Activated CD8-positive, alpha-beta memory T cell treated with anti-CD3 and anti-CD28 coated beads, Interleukin-2, amount 50 U/mL, for 4 hours (primary cell): Measurements from ENCODE around the gene DDOST.
A peak's percentile ranks its signal among the peaks of the same experiment; 100 is the strongest.

ENCODE experiments used
- DNase-seq: peaks from one replicate; pipeline ENCODE4 v3.0.0-alpha.2; 2020

Gene DDOST

DNA sequence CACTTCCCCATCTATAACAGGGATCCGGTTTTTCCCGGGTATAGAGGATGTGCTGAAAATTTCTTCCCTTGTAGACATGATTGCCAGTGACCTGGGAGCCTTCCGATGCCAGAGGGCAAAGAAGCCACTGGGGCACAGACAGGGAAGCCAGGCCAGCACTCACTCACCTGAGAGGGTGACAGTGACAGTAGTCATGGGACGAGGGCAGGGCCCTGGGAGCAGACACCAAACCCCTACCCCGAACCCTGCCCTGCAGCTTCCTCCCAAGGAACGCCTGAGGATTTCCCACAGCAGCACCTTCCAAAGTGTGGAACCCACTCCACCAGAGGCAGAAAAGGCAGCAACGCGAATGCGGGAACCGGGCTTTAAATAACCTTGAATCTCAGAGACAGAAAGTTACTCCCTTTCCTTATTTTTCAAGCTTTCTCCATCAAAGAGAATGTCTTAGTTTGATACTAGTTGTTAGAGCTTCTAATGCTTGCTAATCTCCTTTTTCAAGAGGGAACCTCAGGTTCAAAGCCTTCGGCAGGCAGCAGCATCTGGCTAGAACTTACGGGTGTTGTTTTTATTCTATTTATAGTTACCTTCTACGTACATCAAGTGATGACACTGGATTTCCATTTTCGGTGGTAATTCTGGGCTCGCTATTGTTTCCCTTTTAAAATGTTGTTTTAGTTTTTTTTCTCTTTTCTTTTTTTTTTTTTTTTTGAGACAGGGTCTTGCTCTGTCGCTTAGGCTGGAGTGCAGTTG lies 2.8 kb downstream of the DDOST start:
- DNase-seq = no peak

DNA sequence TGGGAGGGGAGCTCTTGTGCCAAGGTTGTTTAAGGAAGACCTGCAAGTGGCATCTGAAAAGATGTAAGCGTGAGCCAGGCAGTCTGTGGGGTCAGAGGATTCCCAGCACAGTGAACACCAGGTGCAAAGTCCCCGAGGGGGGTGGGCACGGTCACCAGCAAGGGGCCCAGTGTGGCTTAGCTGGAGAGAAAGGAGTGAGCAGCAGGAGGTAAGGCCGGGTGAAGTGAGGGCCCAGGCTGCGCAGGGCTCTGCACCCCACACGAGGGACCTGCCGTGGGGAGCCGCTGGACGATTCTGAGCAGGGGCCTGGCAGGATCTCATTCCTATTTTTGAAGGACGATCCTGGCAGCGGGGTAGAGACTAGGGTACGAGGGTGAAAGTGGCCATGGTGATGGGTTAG lies 4.1 kb downstream of the DDOST start:
- no peak for DNase-seq

DNA sequence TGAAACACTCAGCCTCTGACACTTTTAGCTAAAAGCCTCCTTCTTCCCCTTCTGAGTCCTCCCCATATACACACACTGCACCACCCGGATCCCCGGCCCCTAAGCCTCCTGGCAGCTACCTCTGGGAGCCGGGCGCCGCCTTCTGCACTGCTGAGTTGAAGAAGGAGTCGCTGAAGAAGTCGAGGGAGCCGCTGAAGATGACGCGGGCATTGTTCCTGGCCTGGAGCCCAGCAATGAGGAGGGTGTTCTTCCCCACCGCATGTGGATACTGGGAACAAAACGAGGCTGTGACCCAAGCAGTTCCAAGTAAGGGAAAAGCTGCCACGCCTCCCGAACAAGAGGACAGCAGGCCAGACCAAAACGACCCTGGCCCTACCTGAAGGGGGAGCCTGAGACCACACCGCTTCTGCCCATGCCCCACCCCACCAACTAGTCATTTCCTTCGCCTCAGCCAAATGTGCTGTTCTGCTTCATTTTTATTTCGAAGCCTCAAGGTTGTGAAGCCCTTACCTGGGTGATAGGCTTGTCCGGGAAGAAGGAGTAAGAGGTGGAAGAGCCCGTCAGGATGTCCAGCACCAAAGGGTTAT lies 7.0 kb downstream of the DDOST start:
- no peak for DNase-seq

DNA sequence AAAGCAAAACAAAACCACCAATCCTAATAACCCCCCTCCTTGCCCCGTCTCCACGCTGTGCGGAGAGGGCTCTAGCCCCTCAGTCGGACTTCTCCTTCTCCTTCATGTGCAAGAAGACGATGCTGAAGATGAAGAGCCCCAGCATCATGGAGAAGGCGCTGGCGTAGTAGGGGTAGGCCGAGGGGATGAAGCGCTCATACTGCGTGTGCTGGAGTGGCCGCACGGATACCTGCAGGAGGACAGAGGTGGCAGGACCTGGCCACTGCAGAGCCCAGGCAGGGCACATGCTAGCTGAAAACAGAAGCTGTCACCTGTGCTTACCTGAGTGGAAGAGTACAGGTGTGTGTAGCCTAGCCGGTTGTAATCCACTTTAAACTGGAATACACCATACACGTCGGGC lies 8.9 kb downstream of the DDOST start:
- DNase-seq = no peak

DNA sequence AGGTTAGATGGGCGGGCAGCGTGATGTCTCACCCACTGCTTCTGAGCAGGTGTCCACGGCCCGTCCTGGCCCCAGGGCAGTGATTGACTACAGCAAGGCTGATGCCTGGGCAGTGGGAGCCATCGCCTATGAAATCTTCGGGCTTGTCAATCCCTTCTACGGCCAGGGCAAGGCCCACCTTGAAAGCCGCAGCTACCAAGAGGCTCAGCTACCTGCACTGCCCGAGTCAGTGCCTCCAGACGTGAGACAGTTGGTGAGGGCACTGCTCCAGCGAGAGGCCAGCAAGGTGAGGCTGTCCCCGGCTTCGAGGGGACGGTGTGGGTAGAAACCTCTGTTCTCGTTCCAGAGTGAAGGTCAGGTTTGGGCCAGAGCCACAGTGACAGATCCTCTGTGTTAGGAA lies 12.2 kb downstream of the DDOST start:
- no peak for DNase-seq

DNA sequence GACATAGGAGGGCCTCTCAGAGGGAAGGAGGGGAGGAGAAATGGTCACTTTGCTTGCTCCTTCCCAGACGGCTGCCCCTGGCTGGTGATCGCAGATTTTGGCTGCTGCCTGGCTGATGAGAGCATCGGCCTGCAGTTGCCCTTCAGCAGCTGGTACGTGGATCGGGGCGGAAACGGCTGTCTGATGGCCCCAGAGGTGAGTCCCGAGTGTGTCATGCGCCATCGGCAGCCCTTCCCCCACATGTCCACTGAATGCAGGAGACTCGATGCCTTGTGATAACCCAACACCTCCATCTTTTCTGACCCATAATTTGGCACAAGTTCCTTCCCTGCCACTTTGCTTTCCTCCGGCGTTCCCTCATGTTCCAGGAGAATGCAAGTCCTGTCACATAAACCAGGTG lies 12.7 kb downstream of the DDOST start:
- no peak for DNase-seq

DNA sequence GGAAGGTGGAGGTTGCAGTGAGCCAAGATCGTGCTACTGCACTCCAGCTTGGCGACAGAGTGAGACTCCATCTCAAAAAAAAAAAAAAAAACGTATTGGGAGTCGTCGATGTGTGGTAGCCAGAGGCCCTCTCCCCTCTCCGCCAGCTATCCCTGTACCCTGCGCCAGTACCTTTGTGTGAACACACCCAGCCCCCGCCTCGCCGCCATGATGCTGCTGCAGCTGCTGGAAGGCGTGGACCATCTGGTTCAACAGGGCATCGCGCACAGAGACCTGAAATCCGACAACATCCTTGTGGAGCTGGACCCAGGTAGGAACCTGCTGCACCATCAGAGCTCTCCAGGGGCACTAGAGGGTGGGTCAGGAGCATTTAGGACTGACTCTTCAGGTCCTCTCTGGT lies 15.8 kb downstream of the DDOST start:
- no peak for DNase-seq

DNA sequence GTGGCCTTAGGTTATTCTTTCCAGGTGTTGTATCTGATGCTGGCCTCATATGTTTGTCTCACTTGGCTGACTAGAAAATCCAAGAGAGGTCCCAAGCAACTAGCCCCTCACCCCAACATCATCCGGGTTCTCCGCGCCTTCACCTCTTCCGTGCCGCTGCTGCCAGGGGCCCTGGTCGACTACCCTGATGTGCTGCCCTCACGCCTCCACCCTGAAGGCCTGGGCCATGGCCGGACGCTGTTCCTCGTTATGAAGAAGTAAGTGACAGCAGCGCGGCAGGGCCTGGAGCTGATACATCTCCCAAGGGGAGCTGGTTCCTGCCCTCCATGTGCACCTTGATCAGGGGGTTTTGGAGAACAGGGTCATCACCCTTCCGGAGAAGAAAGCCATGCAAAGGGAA lies 16.8 kb downstream of the DDOST start:
- DNase-seq = no peak

DNA sequence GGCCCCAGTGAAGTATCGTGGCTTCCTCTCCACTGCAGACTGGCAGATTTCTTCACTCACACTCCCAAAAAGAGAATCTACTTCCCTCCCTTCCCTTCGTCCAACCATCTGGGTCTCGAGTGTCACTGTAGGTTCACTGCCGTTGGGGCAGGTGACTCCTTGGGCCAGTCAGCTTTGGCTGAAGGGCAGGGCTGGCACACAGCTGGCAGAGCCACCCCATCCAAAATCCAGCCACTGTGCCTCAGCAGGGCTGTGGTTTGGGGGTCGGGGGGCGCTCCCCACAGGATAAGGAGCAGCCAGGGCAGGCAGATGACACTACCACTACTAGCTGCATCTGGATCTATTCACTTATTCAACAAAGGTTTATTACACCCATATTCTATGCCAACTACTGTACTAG lies 18.1 kb downstream of the DDOST start:
- DNase-seq = no peak

DNA sequence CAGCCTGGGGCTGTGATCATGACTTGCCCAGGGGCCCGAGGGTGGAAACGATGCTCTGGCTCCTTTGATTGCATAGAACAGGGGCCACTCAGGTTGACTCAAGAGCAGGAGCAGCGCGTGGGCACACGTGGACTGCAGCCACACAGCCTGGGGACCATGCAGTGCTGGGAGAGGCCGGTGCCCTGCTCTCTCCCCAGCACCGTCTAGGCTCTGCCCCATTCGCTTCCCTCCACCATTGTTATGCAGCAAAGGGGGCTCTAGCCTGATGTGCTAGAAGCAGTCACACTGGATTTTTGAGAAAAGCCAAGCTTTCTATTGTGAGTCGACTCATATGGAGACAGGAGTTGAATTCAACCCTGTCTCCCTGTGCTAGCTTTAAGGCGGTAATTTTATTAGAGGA lies 19.2 kb downstream of the DDOST start:
- no peak for DNase-seq

DNA sequence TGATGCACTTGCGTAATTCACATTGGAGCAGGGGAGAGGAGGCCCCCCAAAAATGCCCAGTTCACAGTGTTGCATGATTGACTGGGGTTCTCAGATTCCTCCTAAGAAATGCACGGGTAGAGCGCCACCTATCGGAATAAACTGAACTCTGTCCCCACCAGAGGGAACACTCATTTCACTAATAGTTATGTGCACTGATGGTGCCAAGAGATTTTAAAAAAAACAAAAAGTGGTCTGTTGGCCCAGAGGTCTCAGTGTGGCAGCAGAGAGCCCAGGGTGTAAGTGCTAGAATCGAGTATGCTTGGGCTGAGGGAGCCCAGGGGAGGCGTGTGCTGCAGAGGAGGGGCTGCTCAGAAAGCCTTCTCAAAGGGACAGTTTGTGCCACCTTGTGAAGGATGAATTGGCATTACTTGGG lies 21.0 kb downstream of the DDOST start:
- peak; percentile 51 for DNase-seq

DNA sequence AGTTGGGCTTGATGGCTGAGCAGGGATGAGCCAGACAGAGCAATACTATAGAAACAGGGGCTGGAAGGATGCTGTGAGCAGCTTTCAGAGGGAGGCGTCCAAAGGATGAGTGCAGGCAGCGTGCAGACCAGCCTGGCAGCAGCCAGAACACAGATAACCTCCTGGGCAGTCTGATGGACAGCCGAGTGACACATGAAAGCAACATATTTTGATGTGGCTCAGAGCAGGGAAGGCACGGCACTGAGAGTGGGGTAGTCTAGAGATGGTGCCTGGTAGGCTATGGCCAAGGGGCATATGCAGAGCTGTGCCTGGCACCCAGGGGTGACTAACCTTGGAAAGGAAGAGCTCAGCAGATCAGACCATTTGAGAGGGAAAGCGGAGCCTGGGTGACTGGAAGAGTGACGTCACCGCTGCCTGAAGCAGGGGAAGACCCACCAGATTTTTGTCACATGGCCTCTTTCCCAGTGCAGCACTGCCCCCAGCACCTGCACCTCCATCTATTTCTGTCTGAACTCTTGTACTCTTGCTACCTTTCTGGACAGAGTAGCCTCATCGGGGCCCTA lies 24.3 kb downstream of the DDOST start:
- no peak for DNase-seq

DNA sequence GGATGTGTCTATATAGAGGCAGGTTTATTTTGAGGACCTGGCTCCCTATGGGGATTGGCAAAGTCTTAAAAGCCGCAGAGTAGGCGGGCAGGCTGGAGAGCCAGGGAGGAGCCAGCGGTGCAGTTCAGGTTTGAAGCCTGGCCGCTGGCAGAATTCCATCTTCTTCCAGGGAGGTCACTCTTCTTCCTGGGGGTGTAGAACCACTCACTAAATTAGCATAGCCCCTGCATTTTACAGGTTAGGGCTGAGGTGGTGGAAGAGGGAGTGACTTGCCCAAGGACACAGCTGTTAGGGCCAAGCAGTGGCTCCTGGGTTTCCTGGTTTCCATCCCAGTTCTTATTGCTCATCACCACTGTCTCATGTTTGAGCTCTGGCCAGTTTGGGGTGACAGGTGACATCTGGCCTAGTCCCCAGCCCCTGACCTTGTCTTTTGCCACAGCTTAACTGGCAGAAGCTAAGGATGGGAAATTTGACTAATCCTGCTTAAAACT lies 26.5 kb downstream of the DDOST start:
- DNase-seq = no peak

DNA sequence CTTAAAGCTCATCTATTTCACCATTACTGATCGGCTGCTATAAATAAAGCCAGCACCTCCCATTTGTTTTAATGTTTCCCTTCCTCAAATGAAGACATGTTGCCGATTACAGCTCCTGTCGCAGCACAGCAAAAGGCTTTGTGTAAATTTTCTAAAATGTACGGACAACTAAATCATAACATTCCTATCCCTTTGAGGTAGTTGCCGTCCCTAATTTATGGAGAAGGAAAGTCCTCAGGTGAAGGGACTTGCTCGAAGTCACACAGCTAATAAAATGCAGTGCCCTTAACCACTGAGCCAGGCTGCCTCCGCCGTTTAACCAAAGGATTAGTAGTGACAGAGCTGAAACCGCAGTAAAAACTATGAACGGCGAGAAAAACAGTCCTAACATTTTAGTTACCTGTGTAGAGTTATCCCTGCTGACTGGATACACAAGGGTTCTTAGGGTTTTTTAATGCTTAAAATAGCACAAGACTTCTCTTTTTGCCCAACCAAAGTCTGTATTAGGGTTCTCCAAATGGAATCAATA lies 27.0 kb downstream of the DDOST start:
- no peak for DNase-seq

DNA sequence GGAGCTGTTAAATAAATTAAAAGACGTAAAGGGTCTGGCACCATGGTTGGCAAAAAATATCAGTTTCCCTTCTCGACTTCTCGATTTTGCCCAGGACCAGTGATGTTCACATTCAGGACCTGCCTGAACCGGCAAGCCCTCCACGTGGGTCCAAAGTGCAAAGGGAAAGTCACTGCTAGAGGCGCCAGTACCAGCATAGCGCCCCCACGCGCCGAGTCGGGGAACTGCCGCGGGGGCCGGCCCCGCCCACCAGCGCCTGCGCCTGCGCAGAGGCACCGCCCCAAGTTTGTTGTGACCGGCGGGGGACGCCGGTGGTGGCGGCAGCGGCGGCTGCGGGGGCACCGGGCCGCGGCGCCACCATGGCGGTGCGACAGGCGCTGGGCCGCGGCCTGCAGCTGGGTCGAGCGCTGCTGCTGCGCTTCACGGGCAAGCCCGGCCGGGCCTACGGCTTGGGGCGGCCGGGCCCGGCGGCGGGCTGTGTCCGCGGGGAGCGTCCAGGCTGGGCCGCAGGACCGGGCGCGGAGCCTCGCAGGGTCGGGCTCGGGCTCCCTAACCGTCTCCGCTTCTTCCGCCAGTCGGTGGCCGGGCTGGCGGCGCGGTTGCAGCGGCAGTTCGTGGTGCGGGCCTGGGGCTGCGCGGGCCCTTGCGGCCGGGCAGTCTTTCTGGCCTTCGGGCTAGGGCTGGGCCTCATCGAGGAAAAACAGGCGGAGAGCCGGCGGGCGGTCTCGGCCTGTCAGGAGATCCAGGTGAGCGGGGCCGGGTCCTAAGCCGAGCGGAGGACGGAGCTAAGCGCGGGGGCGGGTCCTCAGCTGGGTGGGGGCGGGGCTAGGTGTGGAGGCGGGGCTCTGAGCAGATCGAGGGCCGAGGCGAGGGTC lies 27.7 kb downstream of the DDOST start, which contains the start of gene PINK1:
PINK1 (plus strand) TSS at position 269 of the 875 bp plus-strand sequence; CDS start at position 360, 91 bp downstream.
- DNase-seq = peak; percentile 83

DNA sequence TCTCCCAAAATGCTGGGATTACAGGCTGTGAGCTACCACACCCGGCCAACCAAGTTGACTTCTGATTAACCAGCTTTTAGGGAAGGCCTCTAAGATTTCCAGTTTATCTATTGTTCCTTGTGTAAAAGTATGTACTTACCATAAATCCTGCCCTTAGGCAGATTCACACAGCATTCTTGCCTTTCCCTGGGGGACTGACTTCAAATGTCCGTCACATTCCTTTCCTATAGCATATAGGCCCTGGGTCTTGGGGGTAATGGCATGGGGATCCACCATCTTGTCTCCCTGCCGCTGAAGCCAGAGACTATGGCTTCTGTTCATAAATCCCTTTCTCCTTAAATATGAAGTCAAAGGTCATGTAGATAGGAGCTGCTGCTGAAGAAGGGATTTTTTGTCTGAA lies 28.8 kb downstream of the DDOST start:
- DNase-seq = no peak

DNA sequence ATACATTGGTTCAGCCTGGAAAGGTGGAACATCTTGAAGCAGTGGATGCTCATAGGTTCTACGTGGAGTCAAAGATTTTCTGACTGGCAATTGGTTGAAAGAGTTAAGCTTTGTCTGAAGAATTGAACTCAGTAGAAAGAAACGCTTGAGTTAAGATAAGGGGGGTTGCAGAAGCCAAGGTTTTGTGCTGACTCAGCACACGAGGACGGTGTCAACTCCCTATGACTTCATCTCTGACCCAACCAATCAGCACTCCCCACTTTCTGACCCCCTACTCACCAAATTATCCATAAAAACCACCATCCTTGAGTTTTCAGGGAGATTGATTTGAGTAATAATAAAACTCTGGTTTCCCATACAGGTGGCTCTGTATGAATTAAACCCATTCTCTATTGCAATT lies 30.4 kb downstream of the DDOST start:
- no peak for DNase-seq

DNA sequence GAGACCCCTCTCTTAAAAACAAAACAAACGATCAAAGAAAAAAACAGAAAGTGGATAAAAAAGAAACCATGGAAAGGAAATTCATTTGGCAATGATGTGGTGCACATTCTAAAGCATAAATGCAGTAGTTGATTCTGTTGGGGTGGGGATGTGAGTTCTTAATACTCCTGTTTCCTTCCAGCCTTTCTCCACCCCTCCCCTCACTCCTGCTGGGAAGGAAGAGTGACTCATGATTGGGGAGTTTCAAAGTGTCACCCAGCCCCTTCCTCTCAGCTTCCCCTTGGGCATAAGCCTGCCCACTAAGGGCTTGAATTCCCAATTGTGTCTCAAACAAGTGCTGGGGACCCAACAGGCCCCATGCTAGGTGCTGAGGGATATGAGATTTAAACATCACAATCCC lies 34.6 kb downstream of the DDOST start:
- DNase-seq = no peak

DNA sequence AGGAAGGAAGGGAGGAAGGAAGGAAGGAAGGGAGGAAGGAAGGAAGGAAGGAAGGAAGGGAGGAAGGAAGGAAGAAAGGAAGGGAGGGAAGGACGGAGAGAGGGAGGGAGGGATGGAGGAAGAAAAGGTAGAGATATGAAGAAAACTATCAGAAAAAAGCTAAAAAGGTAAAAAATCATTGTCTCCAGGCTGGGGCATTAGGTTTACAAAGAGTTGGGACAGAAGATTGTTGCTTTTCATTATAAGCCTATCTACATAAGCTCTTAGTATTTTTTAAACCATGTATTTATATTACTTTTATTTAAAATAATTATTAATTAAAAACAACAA lies 35.1 kb downstream of the DDOST start:
- no peak for DNase-seq

DNA sequence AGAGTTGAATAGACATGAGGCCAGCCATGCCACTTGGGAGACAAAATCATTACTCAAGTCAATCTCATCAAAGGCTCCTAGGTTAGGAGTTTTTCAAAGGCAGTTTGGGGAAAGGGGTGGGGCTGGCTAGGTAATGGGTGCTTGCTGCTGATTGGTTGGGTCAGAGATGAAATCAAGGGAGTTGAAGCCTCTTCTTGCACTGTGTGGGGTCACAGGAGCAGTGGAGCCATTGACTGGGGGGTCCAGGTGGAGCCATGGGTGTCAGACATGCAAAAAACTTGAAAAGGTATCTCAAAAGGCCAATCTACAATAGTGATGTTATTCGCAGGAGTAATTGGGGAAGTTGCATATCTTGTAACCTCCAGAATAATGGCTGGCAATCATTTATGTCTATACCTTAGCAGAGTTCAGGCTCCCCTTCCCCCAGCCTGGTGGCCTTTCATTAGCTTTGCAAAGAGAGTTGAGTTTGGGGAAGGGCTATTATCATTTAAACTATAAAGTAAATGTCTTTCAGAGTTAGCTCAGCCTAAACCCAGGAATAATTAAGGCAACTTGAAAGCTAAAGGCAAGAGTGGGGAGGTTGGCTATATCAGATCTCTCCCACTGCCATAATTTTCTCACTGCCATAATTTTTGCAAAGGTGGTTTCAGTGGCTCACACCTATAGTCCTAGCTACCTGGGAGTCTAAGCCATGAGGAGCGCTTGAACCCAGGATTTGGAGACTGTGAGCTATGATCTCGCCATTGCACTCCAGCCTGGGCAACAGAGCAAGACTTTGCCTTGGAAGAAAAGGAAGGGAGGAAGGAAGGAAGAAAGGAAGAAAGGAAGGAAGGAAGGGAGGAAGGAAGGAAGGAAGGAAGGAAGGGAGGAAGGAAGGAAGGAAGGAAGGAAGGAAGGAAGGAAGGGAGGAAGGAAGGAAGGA lies 35.7 kb downstream of the DDOST start:
- no peak for DNase-seq

DNA sequence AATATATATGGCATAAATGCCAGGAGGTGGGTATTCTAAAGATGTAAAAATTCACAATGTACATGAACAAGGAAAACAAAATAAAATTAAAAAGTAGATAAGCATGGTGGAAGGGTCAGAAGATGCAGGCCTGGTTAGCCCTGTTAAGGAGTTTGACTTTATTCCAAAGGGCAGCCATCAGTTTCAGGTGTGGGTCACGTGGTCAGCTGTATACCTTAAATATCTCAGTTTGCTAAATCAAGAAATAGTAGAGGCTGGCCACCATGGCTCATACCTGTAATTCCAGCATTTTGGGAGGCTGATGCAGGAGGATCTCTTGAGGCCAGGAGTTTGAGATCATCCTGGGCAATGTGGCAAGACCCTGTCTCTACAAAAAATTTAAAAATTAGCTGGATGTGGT lies 36.5 kb downstream of the DDOST start:
- DNase-seq = no peak

DNA sequence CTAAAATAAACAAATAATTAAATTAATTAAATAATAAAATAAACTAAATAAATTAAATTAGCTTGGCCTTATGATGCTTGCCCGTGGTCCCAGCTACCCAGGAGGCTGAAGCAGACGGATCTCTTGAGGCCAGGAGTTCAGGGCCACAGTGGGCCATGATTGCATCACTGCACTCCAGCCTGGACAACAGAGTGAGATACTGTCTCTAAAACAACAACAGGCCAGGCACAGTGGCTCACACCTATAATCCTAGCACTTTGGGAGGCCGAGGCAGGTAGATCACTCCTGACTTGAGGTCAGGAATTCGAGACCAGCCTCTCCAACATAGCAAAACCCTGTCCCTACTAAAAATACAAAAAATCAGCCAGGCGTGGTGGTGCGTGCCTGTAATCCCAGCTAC lies 40.2 kb downstream of the DDOST start:
- DNase-seq = no peak
